ENCODE data around the gene CDC42BPA. TPM values are rescaled to one million over a fixed set of nuclear protein-coding genes. Genes with fewer than 3 reads are reported as not detected.

The CDC42BPA gene
- total RNA-seq, 2 donors from 2014 or later = 2.7 to 2.9 TPM

DNA sequence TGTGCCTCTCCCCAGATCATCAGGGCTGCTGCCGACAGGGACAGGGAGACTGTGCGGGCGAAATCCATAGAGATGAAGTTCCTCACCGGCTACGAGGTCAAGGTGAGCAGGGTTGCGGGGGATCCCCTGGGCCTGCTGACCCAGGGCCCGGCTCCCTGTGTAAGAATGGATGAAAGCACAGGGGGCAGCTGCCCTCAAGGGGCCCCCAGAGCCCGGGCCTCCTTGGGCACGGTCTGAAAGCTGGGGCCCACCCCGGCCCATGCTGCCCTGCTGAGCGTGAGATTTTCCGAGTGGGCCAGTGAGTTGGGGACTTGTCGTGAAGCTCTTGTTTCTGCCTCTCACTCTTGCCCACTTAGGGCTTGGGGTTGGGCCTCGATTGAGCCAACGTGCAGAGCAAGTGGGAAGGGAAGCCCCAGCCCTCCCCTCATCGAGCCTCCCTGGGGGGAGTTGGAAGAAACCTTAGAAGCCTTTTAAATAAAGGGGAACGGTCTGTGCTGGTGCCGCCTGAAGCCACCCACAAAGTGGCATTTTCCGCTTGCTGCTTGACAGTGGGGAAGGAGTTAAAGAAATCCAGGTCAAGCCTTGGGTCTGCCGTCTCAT is 333.0 kb downstream of the CDC42BPA start:
- Mint-ChIP-seq H3K9me3 (no peaks in the 10 kb centered on the region), H3K27ac (no peak overlapping the region), H3K27me3 (no peaks in the 10 kb centered on the region), H3K36me3 (ENCODE audit: low read depth) (peaks cover 26% of the 10 kb centered on the region), H3K4me1 (peaks cover 13% of the 10 kb centered on the region), H3K4me3 (no peak overlapping the region)
- ATAC-seq (replicated peaks) = no peak

DNA sequence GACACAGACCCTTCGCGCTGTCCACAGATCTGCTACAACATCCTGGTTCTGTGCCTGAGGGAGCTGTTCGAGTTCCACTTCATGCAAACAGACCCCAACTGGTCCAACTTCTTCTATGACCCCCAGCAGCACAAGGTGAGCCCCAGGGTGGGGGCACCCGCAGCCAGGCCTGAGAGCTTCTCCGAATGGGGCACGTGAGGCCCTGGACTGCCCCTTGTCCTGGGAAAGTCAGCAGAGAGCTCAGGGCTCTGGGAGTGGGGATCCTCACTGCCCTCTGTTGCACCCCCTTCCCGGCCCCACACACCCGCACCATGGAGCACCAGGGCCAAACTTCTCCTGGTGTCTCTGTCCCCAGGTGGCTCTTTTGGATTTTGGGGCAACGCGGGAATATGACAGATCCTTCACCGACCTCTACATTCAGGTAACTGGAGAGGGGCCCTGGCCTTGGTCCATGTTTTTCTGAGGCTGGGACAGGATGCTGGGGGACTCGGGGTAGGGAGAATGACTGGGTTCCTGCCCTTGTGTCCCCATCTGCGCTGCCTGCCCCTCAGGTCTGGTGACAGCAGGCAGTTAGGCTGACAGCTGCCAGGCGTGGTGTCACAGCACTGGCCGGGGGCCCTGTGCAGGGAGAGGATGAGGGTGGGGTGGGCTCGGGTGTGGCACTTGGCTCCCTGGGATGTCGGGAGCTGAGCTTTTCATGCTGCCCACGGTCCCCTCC is 333.6 kb downstream of the CDC42BPA start:
- no peak for ATAC-seq (replicated peaks)
- H3K9me3 Mint-ChIP-seq = no peaks in the 10 kb centered on the region
- H3K4me1 Mint-ChIP-seq = peaks cover 9% of the 10 kb centered on the region
- peaks cover 26% of the 10 kb centered on the region for H3K36me3 Mint-ChIP-seq (ENCODE audit: low read depth)
- H3K27ac Mint-ChIP-seq = no peak overlapping the region
- H3K4me3 Mint-ChIP-seq = no peak overlapping the region
- H3K27me3 Mint-ChIP-seq = no peaks in the 10 kb centered on the region

DNA sequence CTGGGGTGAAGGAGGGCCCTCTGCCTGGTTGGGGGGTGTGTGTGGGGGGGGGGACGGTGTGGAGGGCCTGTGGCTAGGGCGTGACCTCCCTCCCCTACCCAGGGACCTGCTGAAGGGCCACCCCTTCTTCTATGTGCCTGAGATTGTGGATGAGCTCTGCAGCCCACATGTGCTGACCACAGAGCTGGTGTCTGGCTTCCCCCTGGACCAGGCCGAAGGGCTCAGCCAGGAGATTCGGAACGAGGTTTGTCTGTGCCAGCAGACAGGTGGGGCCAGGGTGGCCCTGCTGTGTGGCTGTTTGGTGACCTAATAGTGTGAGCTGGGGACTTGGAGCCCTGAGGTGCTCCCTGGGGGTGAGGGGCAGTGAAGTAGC is 334.3 kb downstream of the CDC42BPA start:
- ATAC-seq (replicated peaks) = no peak
- Mint-ChIP-seq H3K4me1 (peaks cover 2% of the 10 kb centered on the region), H3K27me3 (no peaks in the 10 kb centered on the region), H3K36me3 (ENCODE audit: low read depth) (peaks cover 26% of the 10 kb centered on the region), H3K27ac (no peak overlapping the region), H3K9me3 (no peaks in the 10 kb centered on the region), H3K4me3 (no peak overlapping the region)

DNA sequence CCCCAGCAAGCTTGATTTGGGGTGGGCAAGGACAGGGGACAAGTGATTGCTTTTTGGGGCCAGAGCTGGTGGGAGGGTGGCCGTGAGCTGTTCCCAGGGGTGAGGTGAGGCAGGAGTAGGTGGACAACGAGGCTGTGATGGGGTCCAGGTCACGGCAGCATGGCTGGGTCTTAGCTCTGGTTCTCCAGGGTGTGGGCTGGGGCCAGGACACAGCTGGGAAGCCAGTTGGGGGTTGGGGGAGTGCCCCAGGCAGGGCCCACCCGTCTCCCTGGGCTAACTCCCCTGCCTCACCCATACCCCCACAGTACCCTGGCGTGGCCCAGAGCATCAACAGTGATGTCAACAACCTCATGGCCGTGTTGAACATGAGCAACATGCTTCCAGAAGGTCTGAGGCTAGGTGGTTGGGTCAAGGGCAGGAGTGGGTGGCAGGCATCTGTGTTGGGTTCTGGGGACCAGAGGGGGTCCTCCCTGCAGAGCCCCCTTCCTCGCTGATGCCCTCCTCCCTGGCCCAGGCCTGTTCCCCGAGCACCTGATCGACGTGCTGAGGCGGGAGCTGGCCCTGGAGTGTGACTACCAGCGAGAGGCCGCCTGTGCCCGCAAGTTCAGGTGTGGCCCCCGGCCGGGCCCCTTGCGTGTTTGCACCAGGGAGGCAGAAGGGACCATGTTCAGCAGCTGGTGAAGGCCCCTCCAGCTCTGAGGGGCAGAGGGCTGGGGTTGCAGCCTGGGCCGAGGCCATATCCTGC is 334.9 kb downstream of the CDC42BPA start:
- ATAC-seq (replicated peaks) = no peak
- Mint-ChIP-seq H3K4me3 (no peak overlapping the region), H3K27ac (no peak overlapping the region), H3K36me3 (ENCODE audit: low read depth) (peaks cover 26% of the 10 kb centered on the region), H3K4me1 (no peaks in the 10 kb centered on the region), H3K27me3 (no peaks in the 10 kb centered on the region), H3K9me3 (no peaks in the 10 kb centered on the region)

DNA sequence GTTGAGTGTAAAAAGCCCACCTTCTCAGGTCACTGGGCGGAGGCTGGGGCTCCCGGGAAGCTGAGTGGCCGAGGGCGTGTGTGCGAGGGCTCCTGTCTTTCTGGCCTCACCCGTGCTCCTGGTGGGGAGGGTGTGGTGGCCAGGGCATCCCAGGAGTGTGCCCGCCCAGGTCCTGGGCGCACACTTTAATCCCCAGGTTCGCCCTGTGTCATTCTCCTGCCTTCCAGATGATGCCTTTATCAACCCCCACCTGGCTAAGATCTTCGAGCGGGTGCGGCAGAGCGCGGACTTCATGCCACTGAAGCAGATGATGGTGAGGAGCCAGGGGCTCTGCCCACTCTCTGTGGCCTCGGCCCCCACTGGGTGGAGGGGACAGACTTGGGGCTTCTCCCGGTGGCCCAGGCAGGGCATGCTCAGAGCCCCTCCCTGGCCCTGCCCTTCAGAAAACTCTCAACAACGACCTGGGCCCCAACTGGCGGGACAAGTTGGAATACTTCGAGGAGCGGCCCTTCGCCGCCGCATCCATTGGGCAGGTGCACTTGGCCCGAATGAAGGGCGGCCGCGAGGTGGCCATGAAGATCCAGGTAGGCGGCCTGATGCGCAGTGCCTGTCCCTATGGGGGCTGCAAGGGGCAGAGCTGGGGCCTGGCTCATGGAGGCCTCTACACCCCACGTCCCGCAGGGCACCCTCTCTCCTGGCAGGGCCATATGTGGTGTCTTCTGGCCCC is 335.7 kb downstream of the CDC42BPA start:
- H3K36me3 Mint-ChIP-seq (ENCODE audit: low read depth) = peaks cover 25% of the 10 kb centered on the region

DNA sequence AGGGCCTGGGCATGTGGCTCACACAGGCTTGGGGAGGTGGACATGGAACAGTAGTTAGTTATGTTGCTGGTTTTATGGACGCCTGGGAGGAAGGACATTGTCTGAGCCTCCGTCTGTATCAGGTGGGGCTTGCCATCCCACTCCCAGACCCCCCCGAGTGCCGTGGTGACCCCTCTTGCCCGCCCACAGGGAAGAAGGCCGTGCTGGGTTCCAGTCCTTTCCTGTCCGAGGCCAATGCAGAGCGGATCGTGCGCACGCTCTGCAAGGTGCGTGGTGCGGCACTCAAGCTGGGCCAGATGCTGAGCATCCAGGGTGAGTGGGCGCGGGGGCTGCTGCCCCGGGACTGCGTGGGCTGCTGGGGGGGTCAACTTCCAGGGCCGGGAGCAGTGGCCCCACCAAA is 336.5 kb downstream of the CDC42BPA start:
- H3K9me3 Mint-ChIP-seq = no peaks in the 10 kb centered on the region
- no peak for ATAC-seq (replicated peaks)
- H3K4me3 Mint-ChIP-seq = no peak overlapping the region
- H3K27ac Mint-ChIP-seq = no peak overlapping the region
- no peaks in the 10 kb centered on the region for H3K27me3 Mint-ChIP-seq
- no peaks in the 10 kb centered on the region for H3K4me1 Mint-ChIP-seq
- peaks cover 17% of the 10 kb centered on the region for H3K36me3 Mint-ChIP-seq (ENCODE audit: low read depth)

More for the DNA sequence above, 335.7 kb downstream of the CDC42BPA start:
- H3K9me3 Mint-ChIP-seq = no peaks in the 10 kb centered on the region
- no peak overlapping the region for H3K27ac Mint-ChIP-seq
- ATAC-seq (replicated peaks) = no peak
- no peaks in the 10 kb centered on the region for H3K4me1 Mint-ChIP-seq
- no peaks in the 10 kb centered on the region for H3K27me3 Mint-ChIP-seq
- H3K4me3 Mint-ChIP-seq = no peak overlapping the region

DNA sequence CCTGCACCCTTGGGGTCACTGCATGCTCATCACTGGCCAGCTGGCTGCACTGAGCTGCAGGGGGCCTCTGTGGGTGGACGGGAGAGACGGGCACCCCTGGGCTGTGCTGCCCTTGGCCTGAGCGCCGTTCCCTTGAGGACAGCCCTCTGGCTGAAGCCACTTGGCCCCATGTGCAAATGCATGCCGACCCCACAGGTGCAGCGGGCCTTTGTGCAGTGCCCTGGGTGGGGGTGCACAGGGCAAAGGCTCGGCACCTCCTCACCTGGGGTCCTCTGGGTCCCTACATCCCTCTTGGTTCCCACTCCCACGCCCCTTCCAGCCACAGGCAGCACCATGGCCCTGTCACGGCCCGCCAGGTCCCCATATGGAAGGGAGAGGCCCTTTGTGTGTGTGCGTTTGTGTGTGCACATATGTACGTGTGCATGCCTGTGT is 336.9 kb downstream of the CDC42BPA start:
- Mint-ChIP-seq H3K4me3 (no peak overlapping the region), H3K36me3 (ENCODE audit: low read depth) (peaks cover 13% of the 10 kb centered on the region), H3K27ac (no peak overlapping the region), H3K4me1 (no peaks in the 10 kb centered on the region), H3K27me3 (no peaks in the 10 kb centered on the region), H3K9me3 (no peaks in the 10 kb centered on the region)
- no peak for ATAC-seq (replicated peaks)

DNA sequence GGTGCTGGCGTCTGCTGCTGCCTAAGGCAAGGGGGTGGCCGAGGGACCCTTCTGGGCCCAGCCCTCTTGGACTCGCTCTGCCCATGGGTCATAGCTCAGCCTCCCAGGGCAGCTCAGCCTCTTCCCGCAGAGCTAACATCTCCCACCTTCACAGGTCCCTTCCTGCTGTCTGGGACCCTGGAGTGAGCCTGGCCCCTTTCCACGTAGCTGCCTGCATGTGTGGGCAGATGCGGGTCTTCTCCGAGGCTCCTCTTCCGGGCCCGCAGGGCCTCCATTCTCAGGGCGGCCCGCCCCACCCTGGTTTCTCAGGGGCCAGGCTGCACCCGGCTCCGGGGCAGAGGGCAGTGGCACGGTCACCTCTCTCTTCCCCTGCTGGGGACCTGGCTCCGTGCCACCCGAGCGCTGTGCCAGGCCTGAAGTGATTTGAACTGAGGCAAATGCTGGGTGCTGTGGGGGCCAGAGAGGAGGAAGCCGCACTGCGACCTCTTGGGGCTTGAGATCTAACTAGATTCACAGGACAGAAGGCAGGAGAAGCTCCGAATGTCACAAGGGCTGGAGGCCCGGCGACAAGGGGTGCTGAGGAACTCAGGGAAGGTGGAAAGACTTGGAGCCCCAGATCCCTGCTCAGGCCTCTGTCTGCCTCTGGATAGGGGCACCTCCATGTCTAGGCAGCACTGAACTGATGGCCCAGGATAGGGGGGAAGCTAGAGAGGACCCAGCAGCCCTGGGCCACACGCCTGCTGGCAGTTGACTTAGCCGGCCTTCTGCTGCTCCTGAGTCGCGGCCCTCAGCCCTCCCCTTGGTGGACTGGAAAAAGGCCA is 337.5 kb downstream of the CDC42BPA start:
- H3K36me3 Mint-ChIP-seq (ENCODE audit: low read depth) = peaks cover 6% of the 10 kb centered on the region
- H3K4me3 Mint-ChIP-seq = no peak overlapping the region
- no peak for ATAC-seq (replicated peaks)
- H3K27ac Mint-ChIP-seq = no peak overlapping the region
- no peaks in the 10 kb centered on the region for H3K4me1 Mint-ChIP-seq
- H3K9me3 Mint-ChIP-seq = no peaks in the 10 kb centered on the region
- no peaks in the 10 kb centered on the region for H3K27me3 Mint-ChIP-seq

DNA sequence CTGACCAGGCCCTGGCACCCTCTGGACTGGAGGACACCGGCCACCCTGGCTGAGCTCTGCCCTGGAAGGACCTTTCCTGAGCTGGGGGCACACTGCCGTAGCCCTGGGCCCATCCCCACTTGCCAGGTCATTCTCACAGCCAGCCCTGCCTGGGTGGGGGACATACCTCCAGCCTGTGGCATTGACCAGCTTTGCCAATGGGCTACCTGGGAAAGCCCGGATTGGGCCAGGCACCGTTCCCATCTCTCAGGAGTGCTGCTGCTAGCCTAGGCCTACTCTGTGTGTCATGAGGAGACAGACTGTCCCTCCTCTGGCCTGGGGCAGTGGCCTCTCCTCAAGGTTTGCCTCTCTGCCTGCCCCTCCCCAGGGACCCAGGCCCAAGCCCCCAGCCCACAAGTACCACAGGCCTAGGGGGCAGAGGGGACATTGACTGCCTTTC is 338.2 kb downstream of the CDC42BPA start:
- H3K27me3 Mint-ChIP-seq = no peaks in the 10 kb centered on the region
- H3K36me3 Mint-ChIP-seq (ENCODE audit: low read depth) = peaks cover 6% of the 10 kb centered on the region
- no peaks in the 10 kb centered on the region for H3K9me3 Mint-ChIP-seq
- H3K4me3 Mint-ChIP-seq = no peak overlapping the region
- no peak for ATAC-seq (replicated peaks)
- no peak overlapping the region for H3K27ac Mint-ChIP-seq
- H3K4me1 Mint-ChIP-seq = no peaks in the 10 kb centered on the region

DNA sequence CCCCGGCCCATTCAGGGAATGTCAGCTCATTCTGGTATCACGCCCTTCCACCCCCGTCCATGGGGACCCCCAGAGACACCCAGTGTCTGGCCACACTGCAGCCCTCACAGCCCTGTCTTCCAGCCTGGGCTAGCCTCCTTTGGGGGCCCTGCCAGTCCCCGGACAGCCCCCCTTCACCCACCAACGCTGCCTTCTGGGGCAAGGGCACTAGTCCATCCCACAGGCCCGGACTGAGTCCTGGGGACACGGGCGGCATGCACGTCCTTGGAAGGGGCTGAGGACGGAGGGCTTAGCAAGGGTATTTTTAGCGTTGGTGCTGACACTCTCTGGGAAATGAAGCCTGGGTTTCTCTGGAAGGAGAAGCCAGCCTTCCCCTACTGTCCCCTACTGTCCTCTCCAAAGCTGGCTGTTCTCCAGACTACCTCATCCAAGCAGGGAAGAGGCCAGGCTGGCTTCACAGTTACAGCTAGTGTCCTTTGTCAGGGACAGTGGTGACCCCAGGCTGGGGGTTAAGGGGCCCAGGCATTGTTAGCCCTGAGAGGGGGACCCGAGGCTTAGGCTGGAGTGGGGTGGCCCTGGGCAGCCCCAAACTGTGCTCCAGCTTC is 338.7 kb downstream of the CDC42BPA start:
- no peaks in the 10 kb centered on the region for H3K9me3 Mint-ChIP-seq
- H3K36me3 Mint-ChIP-seq (ENCODE audit: low read depth) = peaks cover 11% of the 10 kb centered on the region
- H3K4me1 Mint-ChIP-seq = no peaks in the 10 kb centered on the region
- H3K4me3 Mint-ChIP-seq = no peak overlapping the region
- H3K27me3 Mint-ChIP-seq = no peaks in the 10 kb centered on the region
- no peak overlapping the region for H3K27ac Mint-ChIP-seq
- ATAC-seq (replicated peaks) = no peak

DNA sequence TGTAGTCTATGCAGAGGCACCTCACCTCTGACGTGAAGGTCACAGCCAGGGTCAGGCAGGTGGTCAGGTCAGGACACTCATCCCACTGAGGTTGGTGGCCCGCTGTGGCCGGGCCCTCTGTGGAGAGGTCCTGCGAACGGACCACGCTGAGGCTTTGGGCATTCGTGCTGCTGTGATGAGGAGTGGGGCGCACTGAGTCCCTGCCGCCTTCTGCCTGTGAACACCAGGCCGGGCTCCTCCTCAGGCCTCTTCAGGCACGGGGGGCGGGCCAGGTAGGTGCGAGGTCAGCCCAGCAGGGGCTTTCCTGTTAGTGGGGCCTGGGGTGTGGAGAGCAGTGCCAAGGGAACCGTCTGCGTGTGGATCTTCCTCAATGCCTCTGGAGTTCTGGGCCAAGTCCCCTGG is 339.2 kb downstream of the CDC42BPA start:
- H3K27ac Mint-ChIP-seq = no peak overlapping the region
- no peaks in the 10 kb centered on the region for H3K4me1 Mint-ChIP-seq
- H3K36me3 Mint-ChIP-seq (ENCODE audit: low read depth) = peaks cover 13% of the 10 kb centered on the region
- H3K27me3 Mint-ChIP-seq = no peaks in the 10 kb centered on the region
- no peak for ATAC-seq (replicated peaks)
- no peaks in the 10 kb centered on the region for H3K9me3 Mint-ChIP-seq
- H3K4me3 Mint-ChIP-seq = no peak overlapping the region

DNA sequence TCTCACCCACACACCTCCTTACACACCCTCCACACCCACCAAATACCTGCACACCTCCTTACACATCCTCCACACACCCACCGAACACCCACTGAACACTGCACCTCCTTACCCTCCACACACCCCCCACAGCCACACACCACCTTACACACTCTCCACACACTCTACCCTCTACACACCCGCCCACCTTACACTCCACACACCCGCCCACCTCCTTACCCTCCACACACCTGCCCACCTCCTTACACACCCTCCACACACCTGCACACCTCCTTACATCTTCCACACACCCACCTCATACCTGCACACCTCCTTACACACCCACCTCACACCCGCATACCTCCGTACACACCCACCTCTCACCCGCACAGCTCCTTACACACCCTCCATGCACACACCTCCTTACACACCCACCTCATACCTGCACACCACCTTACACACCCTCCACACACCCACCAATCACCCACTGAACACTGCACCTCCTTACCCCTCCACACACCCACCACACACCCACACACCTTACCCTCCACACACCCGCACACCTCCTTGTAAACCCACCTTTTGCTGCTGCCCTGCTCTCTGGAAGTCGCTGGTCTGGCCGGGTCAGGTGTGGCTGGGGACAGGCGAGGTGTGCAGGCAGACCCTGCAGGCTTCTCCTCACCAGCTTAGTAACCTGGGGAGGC is 339.7 kb downstream of the CDC42BPA start:
- no peak for ATAC-seq (replicated peaks)
- H3K27me3 Mint-ChIP-seq = no peaks in the 10 kb centered on the region
- H3K4me1 Mint-ChIP-seq = no peaks in the 10 kb centered on the region
- no peaks in the 10 kb centered on the region for H3K9me3 Mint-ChIP-seq
- H3K4me3 Mint-ChIP-seq = no peak overlapping the region
- peaks cover 13% of the 10 kb centered on the region for H3K36me3 Mint-ChIP-seq (ENCODE audit: low read depth)
- no peak overlapping the region for H3K27ac Mint-ChIP-seq

Measured in activated T-helper 17 cell treated with anti-CD3 and anti-CD28 coated beads, Interleukin-2, amount 50 U/mL, for 72 hours (primary cell).